IMR-90 (cell line): ENCODE measurements around the gene SOS1. TPM values are rescaled to one million over a fixed set of nuclear protein-coding genes. Genes with fewer than 3 reads are reported as not detected.

Source experiments
- ATAC-seq: fragments of 200-7000 bp; cut with Tn5 transposase; 2 replicates; pipeline ENCODE4 v1.9.1; 2020; ENCODE audit warnings: low read depth, mild to moderate bottlenecking, moderate library complexity
- BruUV-seq: library from RNA; stranded (reverse); fragments of 400-500 nt; replicated peaks from 2 replicates; lab custom pipeline; 2021; lab: Mats Ljungman, UMichigan
- CTCF ChIA-PET: fragments of 300-600 bp; formaldehyde crosslinking; extraction: SDS; loops from one replicate; lab custom pipeline; 2021; ENCODE audit warnings: antibody characterized with exemption; lab: Yijun Ruan, JAX
- POLR2A ChIA-PET: fragments of 300-600 bp; sonication (Branson Sonifier 250); formaldehyde crosslinking; loops from one replicate; lab custom pipeline; 2022; ENCODE audit warnings: antibody characterized with exemption; ENCODE audit not compliant: unreplicated experiment; lab: Charles Lee
- DNase-seq: peaks from one replicate; pipeline ENCODE4 v3.0.0; 2013
- H2AFZ ChIP-seq: replicated peaks from 2 replicates; pipeline ENCODE3; 2013; ENCODE audit warnings: low read length, mild to moderate bottlenecking; ENCODE audit not compliant: poor library complexity
- H2AK5ac ChIP-seq: 2 replicates; pipeline ENCODE4 v1.6.1; 2013; ENCODE audit warnings: low read depth, low read length, inconsistent platforms
- H2AK9ac ChIP-seq: replicated peaks from 2 replicates; pipeline ENCODE3; 2013; ENCODE audit warnings: mild to moderate bottlenecking, low read depth, low read length, moderate library complexity; ENCODE audit not compliant: poor library complexity
- H2BK120ac ChIP-seq: 2 replicates; pipeline ENCODE4 v1.6.1; 2013; ENCODE audit warnings: low read depth, low read length, inconsistent platforms
- H2BK15ac ChIP-seq: 3 replicates; pipeline ENCODE4 v1.6.1; 2013; ENCODE audit warnings: low read depth, low read length, inconsistent platforms
- H2BK20ac ChIP-seq: 2 replicates; pipeline ENCODE4 v1.6.1; 2013; ENCODE audit warnings: low read depth, mild to moderate bottlenecking, inconsistent platforms, low read length, moderate library complexity
- H2BK5ac ChIP-seq: 2 replicates; pipeline ENCODE4 v1.6.1; 2013; ENCODE audit warnings: mild to moderate bottlenecking, low read depth, low read length, inconsistent platforms; ENCODE audit not compliant: poor library complexity, severe bottlenecking
- H3K14ac ChIP-seq: replicated peaks from 2 replicates; pipeline ENCODE4 v1.6.1; 2013; ENCODE audit warnings: low read depth, low read length, inconsistent platforms
- H3K18ac ChIP-seq: 2 replicates; pipeline ENCODE4 v1.6.1; 2013; ENCODE audit warnings: low read depth, low read length, control low read depth
- H3K23ac ChIP-seq: 2 replicates; pipeline ENCODE4 v1.6.1; 2013; ENCODE audit warnings: low read depth, low read length, inconsistent platforms
- H3K27ac ChIP-seq: 2 replicates; pipeline ENCODE4 v1.5.1; 2013; ENCODE audit warnings: mild to moderate bottlenecking, control low read depth, low read length; ENCODE audit not compliant: insufficient read depth
- H3K27me3 ChIP-seq: 2 replicates; pipeline ENCODE4 v1.6.1; 2013; ENCODE audit warnings: low read length; ENCODE audit not compliant: control insufficient read depth, insufficient read depth
- H3K36me3 ChIP-seq: 2 replicates; pipeline ENCODE4 v1.6.1; 2013; ENCODE audit warnings: low read length, mixed read lengths; ENCODE audit not compliant: control insufficient read depth, insufficient read depth
- H3K4ac ChIP-seq: 2 replicates; pipeline ENCODE4 v1.6.1; 2013; ENCODE audit warnings: low read depth, low read length, inconsistent platforms
- H3K4me1 ChIP-seq: 2 replicates; pipeline ENCODE4 v1.6.1; 2013; ENCODE audit warnings: low read length, mixed read lengths; ENCODE audit not compliant: control insufficient read depth, insufficient read depth
- H3K4me2 ChIP-seq: 2 replicates; pipeline ENCODE4 v1.6.1; 2013; ENCODE audit warnings: low read depth, mild to moderate bottlenecking, control low read depth, low read length, moderate library complexity
- H3K4me3 ChIP-seq: 2 replicates; pipeline ENCODE4 v1.5.1; 2013; ENCODE audit warnings: low read depth, mild to moderate bottlenecking, control low read depth, low read length, moderate library complexity; ENCODE audit not compliant: insufficient read depth
- H3K56ac ChIP-seq: 2 replicates; pipeline ENCODE4 v1.6.1; 2013; ENCODE audit warnings: low read length, inconsistent platforms; ENCODE audit not compliant: insufficient read depth; ENCODE audit errors: extremely low read depth
- H3K79me1 ChIP-seq, 2 experiments: 2 replicates each; pipeline ENCODE4 v1.6.1; 2013; ENCODE audit warnings: low read length in 2 of 2, inconsistent platforms in 1 of 2, low read depth in 1 of 2
- H3K9ac ChIP-seq: 2 replicates; pipeline ENCODE4 v1.6.1; 2013; ENCODE audit warnings: low read depth, low read length, control low read depth
- H3K9me1 ChIP-seq: 2 replicates; pipeline ENCODE4 v1.6.1; 2013; ENCODE audit warnings: low read length, inconsistent platforms; ENCODE audit not compliant: insufficient read depth
- H3K9me3 ChIP-seq: 2 replicates; pipeline ENCODE4 v1.6.1; 2013; ENCODE audit warnings: low read length; ENCODE audit not compliant: control insufficient read depth, insufficient read depth
- H4K20me1 ChIP-seq: 2 replicates; pipeline ENCODE4 v1.6.1; 2013; ENCODE audit warnings: low read length, inconsistent platforms; ENCODE audit not compliant: insufficient read depth
- H4K5ac ChIP-seq: 2 replicates; pipeline ENCODE4 v1.6.1; 2013; ENCODE audit warnings: mild to moderate bottlenecking, low read depth, low read length, control low read depth
- H4K8ac ChIP-seq, 2 experiments: 2 replicates each; pipeline ENCODE4 v1.6.1; 2013; ENCODE audit warnings: low read depth in 2 of 2, low read length in 2 of 2, control low read depth in 1 of 2, inconsistent platforms in 1 of 2
- H4K91ac ChIP-seq: 2 replicates; pipeline ENCODE4 v1.6.1; 2013; ENCODE audit warnings: low read depth, low read length, inconsistent platforms; ENCODE audit not compliant: insufficient read depth
- CEBPB ChIP-seq: IDR thresholded peaks from 2 replicates; pipeline ENCODE4 v1.6.1; 2012; ENCODE audit warnings: low read depth, low read length, improper control_type of control experiment
- WGBS, 2 experiments: methylation state at CpG; one replicate each; pipeline versions ENCODE4 v1.1.5 to v1.1.7; 2013; ENCODE audit warnings: missing lambda C conversion rate in 2 of 2; ENCODE audit not compliant: insufficient read length in 1 of 2; ENCODE audit errors: extremely low coverage in 2 of 2; 5-methylcytosine and 5-hydroxymethylcytosine counted together
- dilution Hi-C: fragments of 300-500 bp; cut with HindIII; formaldehyde crosslinking; loops from one replicate; pipeline ENCODE4 v1.14.3; 2018; ENCODE audit warnings: low sequenced_read_pairs; ENCODE audit not compliant: unreplicated experiment
- in situ Hi-C: fragments of 300-500 bp; cut with MboI; formaldehyde crosslinking; loops from 3 replicates; pipeline ENCODE4 v1.14.3; 2019; ENCODE audit warnings: low sequenced_read_pairs, inconsistent platforms, mixed read lengths
- intact Hi-C: fragments of 100-400 bp; cut with micrococcal nuclease; formaldehyde crosslinking; loops from 2 replicates; pipeline ENCODE4 v1.10.0; 2022
- polyA plus RNA-seq, 3 experiments: library from polyadenylated mRNA; depleted of rRNA; stranded (reverse); fragments of >200 nt; gene quantifications; 2 replicates each; pipeline ENCODE4 v1.2.3, GENCODE V29; 2012; ENCODE audit warnings: low replicate concordance in 1 of 3
- total RNA-seq: library from RNA; depleted of rRNA; stranded (reverse); fragments of >200 nt; gene quantifications from 2 replicates; pipeline ENCODE4 v1.2.3, GENCODE V29; 2012

Gene SOS1
- total and polyA plus RNA-seq, 2 of the 4 experiments (the other 2 are of a cell fraction) = 8.2 to 11.2 TPM

GRCh38 chr2:39091543-39091942, 29.3 kb downstream of the SOS1 start:
- Histone ChIP-seq H3K4ac (no peak overlapping the region), H4K8ac (no peak overlapping the region), H3K79me1 (peaks cover 27 to 60% of the 10 kb centered on the region in 2 experiments), H2BK5ac (no peak overlapping the region), H3K9ac (no peak overlapping the region), H3K4me2 (no peak overlapping the region), H4K20me1 (peaks cover 34% of the 10 kb centered on the region; the same call in 1 of the 2 replicates), H4K5ac (no peak overlapping the region), H3K18ac (no peak overlapping the region), H3K4me1 (peaks cover 3% of the 10 kb centered on the region), H3K9me1 (no peaks in the 10 kb centered on the region; the same call in 1 of the 2 replicates), H2AK9ac (no peak overlapping the region), H3K56ac (no peak overlapping the region), H2AFZ (no peak overlapping the region), H3K14ac (no peak overlapping the region), H2BK20ac (no peak overlapping the region), H3K4me3 (no peak overlapping the region), H3K27me3 (no peaks in the 10 kb centered on the region), H2BK120ac (no peak overlapping the region), H2AK5ac (no peak overlapping the region), H3K9me3 (no peaks in the 10 kb centered on the region), H4K91ac (no peak overlapping the region), H3K23ac (no peak overlapping the region), H3K36me3 (no peaks in the 10 kb centered on the region; the same call in 1 of the 2 replicates), H3K27ac (no peak overlapping the region), H2BK15ac (no peak overlapping the region)
- no peak for TF ChIP-seq CEBPB
- no peak for ATAC-seq
- ChIA-PET POLR2A (no interaction called here), CTCF (no interaction called here)
- dilution Hi-C loops (loop anchor here (25.0 kb wide), 1 partner anchor 121 kb away; no protein-coding TSS in a partner anchor), intact Hi-C loops (no loop called here), in situ Hi-C loops (no loop called here)
- no TSS peak for BruUV-seq
- WGBS, 2 experiments = 100% methylated on average over 3 of the region's 4 CpGs; no CpG with 5 or more reads in 1 of the 2 experiments
- no peak for DNase-seq
